ENCODE data around the gene WBP1.
A peak's percentile ranks its signal among the peaks of the same experiment; 100 is the strongest.
"Not testable (repeated sequence)": the region's sequence is repeated elsewhere in the genome, so short reads cannot be mapped to it uniquely, and the experiment has no call there.

Gene WBP1

DNA sequence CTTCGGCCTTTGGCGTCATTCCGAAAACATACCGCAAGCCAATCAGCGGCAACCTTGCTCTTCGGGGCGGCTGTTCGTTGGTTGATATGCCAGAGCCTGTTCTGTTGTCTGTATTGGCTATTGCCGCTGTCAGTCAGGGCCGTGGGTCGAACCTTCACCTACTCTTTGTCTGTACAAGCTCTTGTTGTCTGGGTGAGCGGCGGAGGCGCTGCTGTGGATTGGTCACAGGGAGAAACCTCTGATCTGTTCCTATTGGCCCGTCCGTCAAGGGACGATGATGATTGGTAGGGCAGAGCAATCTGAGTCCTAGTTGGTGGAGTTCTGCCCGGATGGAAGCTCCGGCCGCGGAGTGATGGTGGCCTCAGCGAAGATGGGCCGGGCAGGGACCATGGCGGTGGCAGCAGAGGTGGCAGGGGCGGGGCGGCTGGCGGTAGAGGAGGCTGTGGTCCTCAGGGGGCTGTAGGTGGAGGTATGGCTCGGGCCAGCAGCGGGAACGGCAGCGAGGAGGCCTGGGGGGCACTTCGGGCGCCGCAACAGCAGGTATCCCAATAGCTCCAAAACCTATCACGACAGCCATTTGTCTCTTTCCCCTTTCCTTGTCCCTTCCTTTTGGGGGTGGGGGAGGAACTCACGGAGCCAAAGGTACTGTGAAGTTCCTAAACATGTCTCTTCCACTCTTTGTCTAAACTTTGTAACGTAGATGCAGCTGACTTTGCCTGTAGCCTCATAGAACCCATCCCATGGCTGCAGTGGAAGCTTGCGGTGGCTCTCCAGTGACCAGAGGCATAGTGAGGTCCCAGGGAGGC, at the start of gene WBP1:
Gene WBP1 (plus strand): TSS at position 307 of the 806 bp plus-strand sequence. CDS start 165 bp downstream, at position 472.
- peak; percentile 94 to 99 (median 96) for DNase-seq (ENCODE audit: low read depth in 4 of 4, low spot score in 1 of 4)

DNA sequence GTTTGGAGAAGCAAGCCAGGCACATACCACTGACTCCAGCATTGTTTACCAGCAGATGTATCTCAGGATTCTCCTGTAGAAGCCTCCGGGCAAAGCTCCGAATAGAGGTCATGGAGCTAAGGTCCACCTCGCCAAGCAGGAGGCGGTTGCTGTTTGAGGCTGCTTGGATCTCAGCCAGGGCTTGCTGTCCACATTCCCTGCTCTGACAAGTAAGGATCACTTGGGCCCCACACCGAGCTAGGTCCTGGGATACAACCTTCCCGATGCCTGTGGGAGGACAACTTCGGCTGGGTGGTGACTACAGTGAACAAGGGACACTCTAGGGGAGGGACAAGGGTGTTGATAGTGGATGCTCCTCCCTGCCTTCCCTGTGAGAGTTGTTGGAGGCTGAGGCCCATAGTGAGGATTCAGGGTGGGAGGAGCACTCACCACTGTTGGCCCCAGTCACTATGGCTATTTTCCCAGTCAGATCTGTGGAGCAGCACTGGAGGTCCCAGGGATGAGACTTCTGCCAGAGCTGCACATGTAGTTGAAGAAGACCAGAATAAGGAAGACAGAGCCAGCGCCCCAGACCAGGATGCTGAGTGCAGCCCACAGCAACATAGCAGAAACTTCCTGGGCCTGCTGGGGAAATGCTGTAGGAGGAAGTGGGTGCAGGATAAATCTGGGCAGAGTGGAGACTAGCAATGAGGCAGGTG, 45.1 kb upstream of the WBP1 start:
- DNase-seq (ENCODE audit: low read depth in 4 of 4, low spot score in 1 of 4), result no peak

DNA sequence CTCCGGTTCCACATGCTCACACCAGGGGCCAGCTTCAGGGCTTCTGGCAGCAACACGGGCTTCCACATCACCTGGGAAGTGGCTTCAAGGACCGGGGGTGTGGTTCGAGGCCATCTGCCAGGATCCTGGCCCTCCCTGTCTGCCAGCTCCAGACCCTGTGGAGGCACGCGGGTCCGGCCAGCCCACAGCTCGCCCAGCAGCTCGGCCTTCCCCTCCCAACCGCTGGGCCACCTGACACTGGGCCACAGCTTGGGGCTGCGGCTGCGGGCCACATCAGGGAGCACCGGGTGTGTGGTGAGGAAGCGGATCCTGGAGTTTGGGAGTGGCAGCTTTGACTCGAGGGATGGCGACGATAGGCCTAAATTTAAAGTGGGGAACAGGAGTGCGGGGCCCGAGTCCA, 43.8 kb upstream of the WBP1 start:
- DNase-seq (ENCODE audit: low read depth in 4 of 4, low spot score in 1 of 4), result no peak

DNA sequence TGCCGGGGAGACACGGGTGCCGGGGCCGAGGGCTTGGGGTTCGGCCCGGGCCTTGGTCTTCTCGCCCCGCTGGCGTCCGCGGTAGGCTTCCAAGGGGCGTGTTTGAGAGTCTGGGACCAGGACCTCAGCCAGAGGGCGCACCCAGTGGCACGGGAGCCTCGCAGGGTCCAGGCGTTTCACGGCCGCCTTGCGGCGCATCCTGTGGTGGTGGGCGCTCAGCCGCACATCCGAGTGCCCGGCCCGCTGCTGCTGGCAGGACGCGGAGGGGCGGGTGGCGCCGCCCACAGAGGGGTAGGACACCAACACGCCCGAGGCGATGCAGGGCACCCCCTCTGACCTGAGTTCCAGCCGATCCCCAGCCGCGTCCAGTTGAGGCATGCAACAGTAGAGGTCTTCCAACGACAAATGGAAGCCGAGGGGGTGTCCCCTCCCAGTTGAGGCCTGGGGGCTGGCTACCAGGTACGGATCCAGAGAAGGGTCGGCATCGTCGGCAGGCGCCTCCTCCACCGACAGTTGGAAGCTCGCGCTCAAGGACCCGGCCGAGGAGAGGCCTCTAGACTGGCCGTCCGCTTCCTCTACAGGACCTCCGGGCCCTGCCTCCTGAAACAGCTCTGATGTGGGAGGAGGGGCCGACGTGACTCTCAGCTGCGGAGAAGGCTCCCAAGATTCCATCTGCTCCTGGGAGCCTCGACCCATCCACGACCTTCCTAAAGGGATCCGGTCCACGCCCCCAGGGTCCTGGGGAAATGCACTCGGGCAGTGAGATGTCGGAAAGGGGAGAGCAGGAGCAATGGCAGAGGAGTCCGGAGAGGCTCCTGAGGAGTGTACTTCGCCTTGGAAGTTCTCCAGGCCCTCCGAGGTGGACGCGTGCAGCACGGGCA, 43.1 kb upstream of the WBP1 start:
- no peak for DNase-seq (ENCODE audit: low read depth in 4 of 4, low spot score in 1 of 4)

DNA sequence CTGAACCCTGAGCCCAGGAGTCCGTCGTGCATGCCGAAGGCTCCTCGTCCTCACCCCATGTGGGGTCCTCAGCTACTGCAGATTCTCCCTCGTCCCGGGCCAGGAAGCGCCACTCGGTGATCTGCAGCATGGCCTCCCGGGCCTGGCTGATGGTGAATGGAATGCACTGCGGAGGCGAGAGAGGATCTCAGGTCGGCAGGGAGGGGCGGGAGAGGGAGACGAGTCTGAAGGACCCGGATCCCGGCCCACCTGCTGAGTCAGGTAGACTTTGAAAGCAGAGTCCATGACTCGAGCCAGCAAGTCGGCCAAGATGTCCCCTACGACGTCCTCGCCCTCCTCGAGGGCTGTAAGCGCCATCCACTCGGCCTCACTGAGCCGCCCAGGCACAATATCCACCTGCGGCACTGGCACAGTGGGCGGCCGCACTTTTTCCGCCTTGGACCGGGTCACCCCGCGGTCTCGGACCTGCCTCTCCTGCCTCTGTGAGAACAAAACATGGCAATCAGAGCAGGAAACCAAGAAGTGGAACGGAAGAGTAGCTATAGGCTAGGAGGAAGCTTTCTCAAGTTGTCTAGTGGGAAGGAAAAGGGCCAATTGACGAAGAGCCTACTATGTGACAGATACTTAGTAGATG, 42.4 kb upstream of the WBP1 start:
- DNase-seq (ENCODE audit: low read depth in 4 of 4, low spot score in 1 of 4), result no peak

DNA sequence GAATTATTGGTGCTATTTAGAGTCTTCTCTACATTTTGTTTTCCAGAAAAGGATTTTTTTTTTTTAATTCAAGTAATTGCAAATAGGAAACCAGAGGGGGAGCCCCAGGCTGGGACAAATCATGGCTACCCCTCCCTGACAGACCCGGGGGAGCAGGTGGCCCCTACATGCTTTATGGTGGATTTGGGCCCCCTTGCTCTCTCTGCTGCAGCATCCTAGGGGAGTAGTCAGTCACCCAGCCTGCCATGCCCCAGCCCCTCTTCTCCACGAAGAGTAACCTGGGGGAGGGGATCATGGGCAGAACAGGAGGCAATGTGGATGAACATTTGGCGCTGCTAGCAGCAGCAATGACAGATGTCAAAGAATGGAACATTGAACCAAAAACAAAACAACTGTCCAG, 41.5 kb upstream of the WBP1 start:
- DNase-seq (ENCODE audit: low read depth in 4 of 4, low spot score in 1 of 4), result no peak

DNA sequence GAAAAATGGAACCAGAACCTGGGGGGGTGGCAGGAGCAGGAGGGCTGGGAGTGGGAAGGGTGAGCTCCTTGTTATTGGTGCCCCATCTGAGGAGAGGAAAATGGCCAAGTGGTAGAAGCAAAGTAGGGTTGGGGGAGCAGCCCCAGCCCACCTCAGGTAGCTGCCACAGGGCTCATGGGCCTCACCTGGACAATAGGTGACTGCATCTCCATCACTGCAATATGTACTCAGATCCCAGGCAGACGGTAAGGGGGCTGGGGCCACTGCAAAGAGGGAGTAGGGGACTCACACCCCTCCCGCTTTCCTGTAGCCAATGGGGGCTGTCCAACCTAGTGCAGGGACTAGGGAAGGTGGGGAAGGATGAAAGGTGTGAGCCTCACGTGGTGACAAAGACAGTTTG, 41.0 kb upstream of the WBP1 start:
- no peak for DNase-seq (ENCODE audit: low read depth in 4 of 4, low spot score in 1 of 4)

DNA sequence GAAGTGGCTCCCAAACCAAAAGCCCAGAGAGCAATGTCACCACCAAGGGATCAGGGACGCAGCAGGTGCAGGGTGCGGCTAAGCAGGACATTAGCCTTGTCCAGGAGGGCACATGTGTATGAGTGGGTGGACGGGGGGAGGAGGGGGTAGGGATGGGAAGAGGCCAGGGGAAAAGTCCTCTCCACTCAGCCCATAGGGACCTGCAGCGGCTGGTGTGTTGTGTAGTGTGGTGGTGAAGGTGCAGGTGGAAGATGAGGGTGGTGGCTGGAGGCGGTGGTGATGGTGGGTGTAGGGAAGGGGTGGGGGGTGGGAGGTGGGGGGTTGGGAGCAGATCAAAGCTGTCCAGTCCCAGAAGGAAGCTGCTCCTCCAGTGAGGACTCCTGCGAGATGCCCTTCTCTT, 40.5 kb upstream of the WBP1 start:
- no peak for DNase-seq (ENCODE audit: low read depth in 4 of 4, low spot score in 1 of 4)

DNA sequence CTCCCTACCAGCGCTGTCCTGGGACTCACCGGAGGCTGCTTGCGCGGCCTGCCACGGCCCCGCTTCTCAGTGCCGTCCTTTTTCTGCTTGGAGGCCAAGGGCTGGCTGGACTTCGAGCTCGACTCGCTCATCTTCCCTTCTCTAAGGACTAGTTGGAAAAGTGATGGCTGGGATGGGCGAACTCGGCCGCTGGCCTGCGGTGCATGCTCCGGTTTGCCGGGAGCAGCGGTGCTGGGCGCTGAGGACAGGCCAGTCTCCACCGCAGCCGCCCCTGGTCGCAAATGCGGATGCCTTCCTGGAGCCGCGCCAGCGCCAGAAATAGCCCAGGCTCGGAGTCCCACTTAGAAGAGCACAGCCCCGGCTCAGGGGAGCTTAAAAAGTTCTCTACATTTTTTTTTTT, 39.9 kb upstream of the WBP1 start:
- DNase-seq (ENCODE audit: low read depth in 4 of 4, low spot score in 1 of 4), result no peak

DNA sequence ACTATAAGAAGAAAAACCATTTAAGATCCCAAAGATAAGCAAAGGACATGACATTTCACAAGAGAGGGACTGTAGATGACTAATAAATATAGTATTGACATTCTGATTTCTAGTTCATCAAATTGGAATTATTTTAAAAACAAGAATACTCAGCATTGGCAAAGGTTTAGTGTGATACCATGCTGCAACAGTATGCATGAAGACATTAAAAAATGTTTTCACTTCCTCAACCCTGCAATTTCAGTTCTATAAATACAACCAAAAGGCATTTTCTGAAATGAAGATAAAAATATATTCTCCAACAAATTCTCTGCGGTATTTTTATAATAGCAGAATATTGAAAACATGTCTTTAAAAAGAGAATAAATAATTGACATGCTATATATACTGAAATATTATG, 38.9 kb upstream of the WBP1 start:
- DNase-seq (ENCODE audit: low read depth in 4 of 4, low spot score in 1 of 4), result no peak

DNA sequence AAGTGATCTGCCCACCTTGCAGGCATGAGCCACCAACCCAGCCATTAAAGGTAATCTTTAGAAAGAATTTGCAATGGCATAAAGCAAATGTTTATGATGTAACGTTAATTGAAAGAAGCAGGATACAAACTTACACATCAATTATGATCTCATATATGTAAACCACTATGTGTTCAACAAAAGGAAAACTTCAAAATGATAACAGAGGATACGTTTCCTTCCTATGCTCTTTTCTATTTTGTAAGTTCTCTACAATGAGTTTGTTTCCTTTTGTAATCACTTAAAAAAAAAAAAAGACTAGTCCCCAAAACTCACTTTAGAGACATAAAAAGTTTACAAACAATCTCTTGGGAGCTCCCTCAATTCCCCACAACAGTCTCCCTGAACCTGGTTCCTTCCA, 38.2 kb upstream of the WBP1 start:
- no peak for DNase-seq (ENCODE audit: low read depth in 4 of 4, low spot score in 1 of 4)

DNA sequence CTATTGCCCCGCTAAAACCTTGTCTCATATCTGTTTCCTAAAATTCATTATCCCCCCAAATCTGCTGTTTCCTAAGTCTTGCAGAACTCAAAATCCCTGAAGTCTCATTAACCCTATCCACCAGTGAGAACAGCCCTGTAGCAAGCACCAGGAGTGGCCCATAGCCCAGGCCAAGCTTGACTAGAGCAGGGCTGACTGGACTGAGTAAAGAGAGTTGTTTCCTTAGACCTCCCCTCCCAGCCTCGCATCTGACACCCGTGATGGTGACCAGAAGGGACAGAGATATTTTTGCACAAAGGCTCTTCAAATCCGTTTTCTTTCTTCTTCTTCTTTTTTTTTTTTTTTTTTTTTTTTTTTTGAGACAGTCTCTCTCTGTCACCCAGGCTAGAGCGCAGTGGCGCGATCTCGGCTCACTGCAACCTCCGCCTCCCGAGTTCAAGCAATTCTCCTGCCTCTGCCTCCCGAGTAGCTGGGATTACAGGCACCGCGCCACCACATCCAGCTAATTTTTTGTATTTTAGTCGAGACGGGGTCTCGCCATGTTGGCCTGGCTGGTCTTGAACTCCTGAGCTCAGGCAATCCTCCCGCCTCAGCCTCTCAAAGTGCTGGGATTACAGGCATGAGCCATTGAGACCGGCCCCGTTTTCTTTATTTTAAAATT, 37.7 kb upstream of the WBP1 start:
- not testable (repeated sequence) for DNase-seq (ENCODE audit: low read depth in 4 of 4, low spot score in 1 of 4)

DNA sequence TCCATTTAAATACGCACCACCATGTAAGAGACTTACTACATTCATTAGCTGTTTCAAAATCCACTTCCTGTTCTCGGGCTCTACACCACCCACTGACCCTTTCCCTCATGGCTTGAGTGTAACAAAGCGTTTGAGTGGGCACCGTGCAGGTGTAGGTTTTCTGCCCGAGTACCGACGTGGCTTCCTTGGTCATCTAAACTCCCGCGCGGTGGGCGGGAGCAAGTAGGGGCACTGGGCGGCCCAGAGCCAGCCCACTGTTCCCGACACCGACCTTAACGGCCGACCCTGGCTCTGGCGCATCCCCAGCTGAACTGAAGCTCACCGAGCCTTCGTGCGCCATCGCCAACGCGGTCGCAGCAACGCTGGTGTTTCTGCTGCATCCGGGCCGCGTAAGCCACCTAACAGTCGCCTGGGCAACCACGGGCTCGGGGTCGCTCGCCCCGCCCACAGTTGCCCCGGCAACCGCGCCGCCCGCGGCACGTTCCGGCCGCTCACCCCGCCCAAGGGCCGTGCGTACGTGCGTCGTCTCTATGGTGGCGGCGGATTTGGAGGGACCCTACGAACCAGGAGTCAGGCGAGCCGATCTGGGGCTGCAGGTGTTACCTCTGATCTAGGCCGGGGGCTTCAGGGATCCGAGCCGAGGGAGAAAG, 36.9 kb upstream of the WBP1 start, which contains the start of the genes C2orf81 and WDR54:
Gene C2orf81 (minus strand): TSS at position 399 of the 650 bp plus-strand sequence. CDS start 59 bp downstream, at position 340.
Gene WDR54 (plus strand): TSS at position 510 of the 650 bp plus-strand sequence. CDS start 424 bp downstream, outside the sequence.
- DNase-seq (ENCODE audit: low read depth in 4 of 4, low spot score in 1 of 4), result peak; percentile 86 to 95 (median 90)

DNA sequence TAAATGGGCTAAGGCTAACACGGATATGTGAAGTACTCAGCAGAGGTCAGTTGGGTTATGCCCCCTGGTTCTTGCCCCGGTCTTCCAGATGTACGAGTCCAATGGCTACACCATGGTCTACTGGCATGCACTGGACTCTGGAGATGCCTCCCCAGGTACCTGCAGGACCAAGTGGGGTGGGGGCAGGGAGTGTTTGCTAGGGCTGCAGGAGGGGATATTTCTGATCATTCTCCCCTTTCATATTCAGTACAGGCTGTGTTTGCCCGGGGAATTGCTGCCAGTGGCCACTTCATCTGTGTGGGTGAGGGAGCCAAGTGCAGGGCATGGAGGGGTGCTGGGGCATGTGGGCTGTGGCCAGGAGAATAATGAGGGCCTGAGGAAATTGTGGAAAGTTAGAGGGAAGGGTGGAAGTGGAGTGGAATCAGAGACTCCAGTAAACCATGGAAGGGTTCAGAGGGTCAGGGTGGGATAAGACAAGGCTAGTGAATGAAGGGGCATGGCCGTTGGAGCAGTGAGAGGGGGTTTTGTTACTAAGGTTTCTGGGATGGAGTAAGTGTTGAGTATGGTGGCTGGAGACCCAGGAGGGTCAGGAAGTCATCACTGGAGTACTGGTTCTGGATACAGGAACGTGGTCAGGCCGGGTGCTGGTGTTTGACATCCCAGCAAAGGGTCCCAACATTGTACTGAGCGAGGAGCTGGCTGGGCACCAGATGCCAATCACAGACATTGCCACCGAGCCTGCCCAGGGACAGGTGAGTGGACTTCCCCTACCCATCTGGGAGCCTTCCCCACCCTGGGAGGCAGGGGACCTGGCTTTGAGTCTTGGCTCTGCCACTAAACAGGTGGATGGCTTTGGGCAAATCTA, 34.8 kb upstream of the WBP1 start:
- DNase-seq (ENCODE audit: low read depth in 4 of 4, low spot score in 1 of 4), result no peak

DNA sequence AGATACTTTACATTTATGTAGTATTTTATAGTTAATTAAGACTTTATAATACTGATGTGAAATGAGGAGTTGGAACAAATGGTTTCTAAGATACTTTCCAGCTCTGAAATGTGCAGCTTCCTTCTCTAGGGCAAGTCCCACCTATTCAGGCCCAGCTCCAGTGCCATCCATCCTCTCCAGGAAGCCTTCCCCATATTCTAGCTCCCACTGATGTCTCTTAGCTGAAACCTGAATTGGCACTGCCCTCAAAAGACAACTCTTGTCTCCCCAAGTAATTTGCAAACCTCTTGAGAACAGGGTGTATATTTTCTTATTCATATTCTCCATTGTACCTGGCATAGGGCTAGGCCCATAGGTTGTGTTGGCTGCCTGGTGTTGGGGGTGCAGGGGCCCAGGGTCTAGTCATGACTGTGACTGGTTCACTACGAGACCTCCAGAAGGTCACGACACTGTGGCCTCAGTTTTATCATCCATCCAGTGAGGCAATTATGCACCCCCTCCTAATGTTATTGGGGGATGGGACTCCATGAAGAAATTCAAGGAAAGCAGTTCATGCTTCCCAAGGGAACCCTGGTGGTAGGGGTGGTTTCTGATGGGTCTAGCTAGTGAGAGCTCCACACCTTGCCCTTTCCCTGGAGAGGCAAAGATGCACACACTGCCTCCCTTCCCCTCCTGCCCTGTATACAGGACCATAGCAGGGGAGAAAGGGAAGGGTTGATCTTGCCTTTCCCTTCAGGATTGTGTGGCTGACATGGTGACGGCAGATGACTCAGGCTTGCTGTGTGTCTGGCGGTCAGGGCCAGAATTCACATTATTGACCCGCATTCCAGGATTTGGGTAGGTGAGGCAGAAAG, 33.9 kb upstream of the WBP1 start:
- DNase-seq (ENCODE audit: low read depth in 4 of 4, low spot score in 1 of 4), result no peak

DNA sequence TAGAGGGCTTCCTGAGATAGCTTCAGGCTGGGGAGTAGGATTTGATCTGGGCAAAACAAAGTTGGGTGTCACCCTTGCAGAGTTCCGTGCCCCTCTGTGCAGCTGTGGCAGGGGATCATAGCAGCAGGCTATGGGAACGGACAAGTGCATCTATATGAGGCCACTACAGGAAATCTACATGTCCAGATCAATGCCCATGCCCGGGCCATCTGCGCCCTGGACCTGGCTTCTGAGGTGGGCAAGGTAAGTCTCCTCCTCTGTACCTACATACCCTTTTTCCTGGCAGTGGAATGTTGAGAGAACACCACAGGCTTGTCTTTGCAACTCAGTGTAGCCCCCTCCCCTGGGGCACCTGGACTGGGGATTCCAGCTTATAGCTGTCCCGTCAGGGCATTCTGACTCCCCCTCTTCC, 33.2 kb upstream of the WBP1 start:
- DNase-seq (ENCODE audit: low read depth in 4 of 4, low spot score in 1 of 4), result no peak

DNA sequence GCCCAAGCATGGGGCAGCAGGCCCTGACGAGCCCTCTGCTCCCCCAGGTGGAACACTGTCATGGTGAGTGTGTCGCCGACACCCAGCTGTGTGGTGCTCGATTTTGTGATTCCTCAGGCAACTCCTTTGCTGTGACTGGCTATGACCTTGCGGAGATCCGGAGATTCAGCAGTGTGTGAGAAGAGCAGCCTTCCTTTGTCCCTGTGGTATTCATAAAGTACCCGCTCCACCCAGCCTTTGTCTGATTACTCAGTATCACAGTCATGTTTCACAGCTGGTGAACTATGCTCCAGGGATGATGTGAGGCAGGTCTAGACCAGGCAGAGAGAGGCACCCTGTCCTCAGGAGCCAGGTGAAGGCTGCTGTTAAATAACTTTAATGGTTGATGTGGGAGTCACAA, 32.7 kb upstream of the WBP1 start:
- no peak for DNase-seq (ENCODE audit: low read depth in 4 of 4, low spot score in 1 of 4)

DNA sequence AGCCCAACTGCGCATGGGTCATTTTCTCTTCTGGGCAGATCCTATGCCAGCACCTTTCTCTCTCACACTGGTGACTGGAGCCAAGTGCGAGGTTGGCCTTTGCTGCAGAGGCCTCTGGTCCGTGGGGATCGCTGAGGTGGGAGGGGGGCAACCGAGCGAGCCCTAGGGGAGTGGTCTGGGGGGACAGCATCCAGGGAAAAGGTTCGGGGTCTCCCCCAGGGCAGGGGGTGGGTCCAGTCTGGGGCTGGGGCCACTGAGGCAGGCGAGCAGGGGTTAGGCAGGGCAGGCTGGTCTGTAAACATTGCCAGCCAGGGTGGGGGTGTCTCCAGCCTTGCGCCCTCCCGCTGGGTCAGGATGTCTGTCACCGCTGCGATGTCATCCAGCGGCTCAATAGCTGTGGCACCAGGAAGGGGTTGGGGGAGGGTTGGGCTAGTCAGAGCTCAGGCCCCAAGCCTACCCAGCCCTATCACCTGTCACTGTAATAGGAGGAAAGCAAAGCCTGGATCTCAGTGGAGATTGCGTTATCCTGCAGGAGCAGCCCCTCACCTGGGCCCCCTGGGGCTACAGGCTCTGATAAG, 32.0 kb upstream of the WBP1 start:
- no peak for DNase-seq (ENCODE audit: low read depth in 4 of 4, low spot score in 1 of 4)

All from stimulated activated CD4-positive, alpha-beta T cell treated with anti-CD3 and anti-CD28 coated beads, Interleukin-1b, Interleukin-23, amount 100 ng/mL, for 24 hours (primary cell).